ENCODE measurements around the gene PHLDA3.

DNA sequence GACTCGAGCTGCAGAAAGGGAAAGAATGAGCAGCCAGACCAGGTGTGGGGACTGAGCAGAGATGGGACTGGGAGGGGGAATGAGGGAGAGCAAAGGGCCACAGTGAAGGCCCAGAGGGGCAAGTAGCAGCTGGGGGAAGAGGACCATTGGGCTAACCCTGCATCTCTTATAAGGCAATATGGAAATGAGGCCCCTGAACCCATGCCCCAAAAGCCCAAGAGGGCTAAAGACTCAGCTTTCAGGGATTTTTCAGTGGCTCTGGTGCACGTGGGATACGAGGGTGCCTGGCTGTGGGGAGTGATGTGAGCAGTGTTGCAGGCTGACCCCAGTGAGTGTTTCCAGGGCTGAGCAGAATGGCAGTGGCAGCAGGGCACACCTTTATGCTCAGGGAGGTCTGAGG is 47.0 kb downstream of the PHLDA3 start:
- TF ChIP-seq EZH2phosphoT487 (conservative IDR thresholded peaks at IDR 0.05; ENCODE audit: low read length) (no peak), CTCF (IDR thresholded peaks at IDR 0.05; ENCODE audit: insufficient read depth, low read length, poor library complexity, severe bottlenecking) (no peak)

All from SU-DHL-6 (cell line).